Neutrophil (primary cell): ENCODE data around the gene ABCC4.
A peak's percentile ranks its signal among the peaks of the same experiment; 100 is the strongest.

ENCODE experiments used
- H3K27ac ChIP-seq: fragments of 200-600 bp; sonication (generic); 2 replicates; pipeline ENCODE4 v1.5.1; 2016; ENCODE audit warnings: mild to moderate bottlenecking, moderate library complexity
- H3K27me3 ChIP-seq: fragments of 200-600 bp; sonication (generic); 2 replicates; pipeline ENCODE4 v1.6.0; 2016; ENCODE audit warnings: mild to moderate bottlenecking
- H3K36me3 ChIP-seq: fragments of 200-600 bp; sonication (generic); 2 replicates; pipeline ENCODE4 v1.5.1; 2017
- H3K4me1 ChIP-seq, 2 experiments: fragments of 200-600 bp in 1 of 2; sonication (generic) in 1 of 2; 1 replicate in 1 of 2; 2 replicates in 1 of 2; pipeline versions ENCODE4 v1.5.1 to v1.6.1; 2013 to 2016; ENCODE audit warnings: low read depth in 1 of 2, low read length in 1 of 2, mild to moderate bottlenecking in 1 of 2, moderate library complexity in 1 of 2; ENCODE audit not compliant: control insufficient read depth in 1 of 2, insufficient read depth in 1 of 2
- H3K4me3 ChIP-seq, 2 experiments: fragments of 200-600 bp in 1 of 2; sonication (generic) in 1 of 2; 1 replicate in 1 of 2; 2 replicates in 1 of 2; pipeline ENCODE4 v1.5.1; 2013 to 2016; ENCODE audit warnings: low read depth in 1 of 2, low read length in 1 of 2, mild to moderate bottlenecking in 1 of 2, moderate library complexity in 1 of 2
- H3K9me3 ChIP-seq: fragments of 200-600 bp; sonication (generic); 2 replicates; pipeline ENCODE4 v1.5.1; 2016
- CTCF ChIP-seq: fragments of 200-600 bp; sonication (generic); IDR thresholded peaks from 2 replicates; pipeline ENCODE4 v1.5.1; 2016; ENCODE audit warnings: antibody characterized with exemption

ABCC4 gene

GRCh38 chr13:95233026-95233635, 68.1 kb downstream of the ABCC4 start:
- H3K27ac ChIP-seq: no peak overlapping the region
- H3K9me3 ChIP-seq: no peaks in the 10 kb centered on the region
- no peak overlapping the region for H3K4me3 ChIP-seq
- TF ChIP-seq CTCF: no peak
- H3K27me3 ChIP-seq: no peaks in the 10 kb centered on the region
- no peaks in the 10 kb centered on the region for H3K36me3 ChIP-seq
- H3K4me1 ChIP-seq: no peaks in the 10 kb centered on the region

- Histone ChIP-seq H3K4me1 (no peaks in the 10 kb centered on the region), H3K4me3 (no peak overlapping the region), H3K36me3 (no peaks in the 10 kb centered on the region), H3K27ac (no peak overlapping the region), H3K27me3 (no peaks in the 10 kb centered on the region), H3K9me3 (no peaks in the 10 kb centered on the region)
- TF ChIP-seq CTCF: no peak
Observed at GRCh38 chr13:95231393-95231792, 69.9 kb downstream of the ABCC4 start.

GRCh38 chr13:95229855-95230254, 71.4 kb downstream of the ABCC4 start:
- TF ChIP-seq CTCF: no peak
- no peaks in the 10 kb centered on the region for H3K9me3 ChIP-seq
- H3K27me3 ChIP-seq: no peaks in the 10 kb centered on the region
- no peaks in the 10 kb centered on the region for H3K36me3 ChIP-seq
- no peaks in the 10 kb centered on the region for H3K4me1 ChIP-seq
- H3K27ac ChIP-seq: no peak overlapping the region
- H3K4me3 ChIP-seq: no peak overlapping the region

GRCh38 chr13:95228130-95228529, 73.1 kb downstream of the ABCC4 start:
- Histone ChIP-seq H3K27me3 (no peaks in the 10 kb centered on the region), H3K4me3 (no peak overlapping the region), H3K27ac (no peak overlapping the region), H3K36me3 (no peaks in the 10 kb centered on the region), H3K4me1 (no peaks in the 10 kb centered on the region), H3K9me3 (no peaks in the 10 kb centered on the region)
- TF ChIP-seq CTCF: no peak

- no peaks in the 10 kb centered on the region for H3K9me3 ChIP-seq
- peak overlapping the region; percentile 51 for H3K27ac ChIP-seq
- H3K4me1 ChIP-seq: no peaks in the 10 kb centered on the region
- no peak for TF ChIP-seq CTCF
- no peaks in the 10 kb centered on the region for H3K27me3 ChIP-seq
- H3K4me3 ChIP-seq: no peak overlapping the region
- H3K36me3 ChIP-seq: no peaks in the 10 kb centered on the region
Observed at GRCh38 chr13:95226932-95227695, 74.1 kb downstream of the ABCC4 start.
